H1 (cell line): ENCODE results near the gene SEMA4F. TPM values are rescaled to one million over a fixed set of nuclear protein-coding genes. Genes with fewer than 3 reads are reported as not detected.

Experiments
- CTCF ChIP-seq, 3 experiments: IDR thresholded peaks; 1 replicate in 2 of 3; 2 replicates in 1 of 3; pipeline versions ENCODE4 v1.5.1 to v1.6.1; 2011; ENCODE audit warnings: low read length in 3 of 3, mild to moderate bottlenecking in 3 of 3, inconsistent platforms in 2 of 3, low read depth in 1 of 3, moderate library complexity in 1 of 3; ENCODE audit not compliant: insufficient read depth in 1 of 3; ENCODE audit errors: control extremely low read depth in 1 of 3
- KDM1A ChIP-seq: fragments of 200-600, 300-600 bp; sonication (generic); IDR thresholded peaks from 2 replicates; pipeline ENCODE4 v1.7.1; 2016; ENCODE audit warnings: mild to moderate bottlenecking, low read length, borderline replicate concordance
- RBBP5 ChIP-seq: IDR thresholded peaks from 2 replicates; pipeline ENCODE4 v1.7.1; 2012; ENCODE audit warnings: low read depth, mild to moderate bottlenecking, inconsistent platforms, low read length, moderate library complexity, borderline replicate concordance
- SAP30 ChIP-seq: fragments of 300-600 bp; sonication (generic); IDR thresholded peaks from 2 replicates; pipeline ENCODE4 v1.7.1; 2012; ENCODE audit warnings: low read length, moderate library complexity, mild to moderate bottlenecking, inconsistent platforms; ENCODE audit not compliant: insufficient read depth, insufficient replicate concordance
- SP2 ChIP-seq: IDR thresholded peaks from 2 replicates; pipeline ENCODE4 v1.6.1; 2012; ENCODE audit warnings: mild to moderate bottlenecking, low read length, inconsistent platforms
- SP4 ChIP-seq: IDR thresholded peaks from 2 replicates; pipeline ENCODE4 v1.6.1; 2012; ENCODE audit warnings: low read length, inconsistent platforms
- SUZ12 ChIP-seq: fragments of 200-600 bp; sonication (generic); IDR thresholded peaks from 2 replicates; pipeline ENCODE4 v1.6.1; 2012; ENCODE audit warnings: mild to moderate bottlenecking, inconsistent platforms, low read length, moderate library complexity, mixed read lengths
- polyA plus RNA-seq, 7 experiments: library from polyadenylated mRNA; depleted of rRNA in 3 of 7; stranded (reverse) in 5 of 7; unstranded in 2 of 7; fragments of >200 nt in 5 of 7; fragments of 200-250 nt in 2 of 7; gene quantifications; 1 replicate in 5 of 7; 2 replicates in 1 of 7; 4 replicates in 1 of 7; pipeline versions ENCODE4 v1.2.1 to v1.2.3, GENCODE V29; 2011 to 2013; ENCODE audit warnings: missing spikeins in 2 of 7, mixed read lengths in 2 of 7
- total RNA-seq: library from RNA; stranded (reverse); fragmentation: NEBNext Ultra II Directional; extraction: Animal tissue kit (Norgen Biotek cat#: 25700); gene quantifications from 2 replicates; pipeline ENCODE4 v1.2.1, GENCODE V29; 2021

The SEMA4F gene
- total and polyA plus RNA-seq, 2 of the 8 experiments (the other 6 are each of a cell fraction or from before 2014, with no cell fraction given): 3.3 to 3.4 TPM

- TF ChIP-seq CTCF (IDR thresholded peaks at IDR 0.05; ENCODE audit: control extremely low read depth in 1 of 3, insufficient read depth in 1 of 3, low read depth in 1 of 3, low read length in 3 of 3): peak; percentile 88 to 98 (median 89)
- TF ChIP-seq SP4: no peak
- TF ChIP-seq KDM1A: no peak
- no peak for TF ChIP-seq SAP30
- TF ChIP-seq SUZ12: peak; percentile 58; the same call in 1 of the 2 replicates
- no peak for TF ChIP-seq SP2
- peak; percentile 53; the same call in 1 of the 2 replicates for TF ChIP-seq RBBP5
Observed at GRCh38 chr2:74715081-74715791, 61.2 kb downstream of the SEMA4F start (continued).
